ENCODE measurements around the gene CEP57. TPM values are rescaled to one million over a fixed set of nuclear protein-coding genes. Genes with fewer than 3 reads are reported as not detected.
A peak's percentile ranks its signal among the peaks of the same experiment; 100 is the strongest.

CEP57 gene
- total RNA-seq, 4 donors from 2014 or later = 22.4 to 61.7 (median 40.2) TPM

DNA sequence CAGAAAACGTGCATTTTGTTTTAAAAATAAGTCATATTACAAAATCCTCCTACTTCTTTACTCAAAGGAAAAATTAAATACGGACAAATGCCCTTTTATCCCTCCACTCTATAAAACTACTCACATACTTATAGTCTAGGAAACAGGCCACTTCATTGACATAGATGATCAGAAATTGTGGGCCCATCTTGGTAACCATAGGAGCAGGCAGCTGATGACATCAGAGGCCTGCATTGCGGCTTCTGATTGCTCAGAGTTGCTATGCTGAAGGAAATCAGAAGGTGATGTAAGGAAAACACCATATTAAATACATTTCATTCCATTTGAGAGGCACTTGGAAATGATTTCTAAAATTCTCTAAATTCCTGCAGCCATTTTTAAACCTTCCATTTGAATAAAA, 27.8 kb upstream of the CEP57 start:
- Histone ChIP-seq H3K27ac (no peak overlapping the region), H3K36me3 (no peaks in the 10 kb centered on the region), H3K4me1 (no peaks in the 10 kb centered on the region), H3K27me3 (no peaks in the 10 kb centered on the region), H3K4me3 (no peak overlapping the region), H3K9me3 (no peaks in the 10 kb centered on the region)
- TF ChIP-seq, protein P1, sequence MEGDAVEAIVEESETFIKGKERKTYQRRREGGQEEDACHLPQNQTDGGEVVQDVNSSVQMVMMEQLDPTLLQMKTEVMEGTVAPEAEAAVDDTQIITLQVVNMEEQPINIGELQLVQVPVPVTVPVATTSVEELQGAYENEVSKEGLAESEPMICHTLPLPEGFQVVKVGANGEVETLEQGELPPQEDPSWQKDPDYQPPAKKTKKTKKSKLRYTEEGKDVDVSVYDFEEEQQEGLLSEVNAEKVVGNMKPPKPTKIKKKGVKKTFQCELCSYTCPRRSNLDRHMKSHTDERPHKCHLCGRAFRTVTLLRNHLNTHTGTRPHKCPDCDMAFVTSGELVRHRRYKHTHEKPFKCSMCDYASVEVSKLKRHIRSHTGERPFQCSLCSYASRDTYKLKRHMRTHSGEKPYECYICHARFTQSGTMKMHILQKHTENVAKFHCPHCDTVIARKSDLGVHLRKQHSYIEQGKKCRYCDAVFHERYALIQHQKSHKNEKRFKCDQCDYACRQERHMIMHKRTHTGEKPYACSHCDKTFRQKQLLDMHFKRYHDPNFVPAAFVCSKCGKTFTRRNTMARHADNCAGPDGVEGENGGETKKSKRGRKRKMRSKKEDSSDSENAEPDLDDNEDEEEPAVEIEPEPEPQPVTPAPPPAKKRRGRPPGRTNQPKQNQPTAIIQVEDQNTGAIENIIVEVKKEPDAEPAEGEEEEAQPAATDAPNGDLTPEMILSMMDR (IDR thresholded peaks at IDR 0.05) = no peak
- no peak for TF ChIP-seq EP300 (IDR thresholded peaks at IDR 0.05; ENCODE audit: low read depth)
- no peak for DNase-seq
- in situ Hi-C loops (cut with MboI; ENCODE audit: low pct_ligation_motif_present in 1 of 4, low pct_unique_long_range_greater_than_20kb in 1 of 4, low sequenced_read_pairs in 3 of 4) (loop anchor here in 3 of 4 donors (5.0 to 10.0 kb wide), 3 partner anchors 600 to 688 kb away; no protein-coding TSS in a partner anchor), intact Hi-C loops (cut with DNase I; ENCODE audit: low total_unique reads) (loop anchor here (10.0 kb wide), 1 partner anchor 688 kb away; no protein-coding TSS in a partner anchor)
- WGBS, 2 donors (ENCODE audit: low coverage in 1 of 2) = 94 to 100% methylated on average over 3 of the region's 3 CpGs

- no peak overlapping the region for H3K27ac ChIP-seq
- TF ChIP-seq POLR2A (IDR thresholded peaks at IDR 0.05) = no peak
- TF ChIP-seq, protein P1 (IDR thresholded peaks at IDR 0.05) = peak; percentile 62 to 80 (median 67)
- in situ Hi-C loops (cut with MboI; ENCODE audit: low pct_ligation_motif_present in 1 of 4, low pct_unique_long_range_greater_than_20kb in 1 of 4, low sequenced_read_pairs in 3 of 4) = loop anchor here in 3 of 4 donors (5.0 to 10.0 kb wide), 3 partner anchors 602 to 690 kb away; no protein-coding TSS in a partner anchor
- no peak for DNase-seq
- H3K9me3 ChIP-seq = no peaks in the 10 kb centered on the region
- H3K4me3 ChIP-seq = no peak overlapping the region
- intact Hi-C loops (cut with DNase I; ENCODE audit: low total_unique reads) = loop anchor here (10.0 kb wide), 1 partner anchor 690 kb away; no protein-coding TSS in a partner anchor
- H3K4me1 ChIP-seq = no peaks in the 10 kb centered on the region
- H3K27me3 ChIP-seq = no peaks in the 10 kb centered on the region
- H3K36me3 ChIP-seq = no peaks in the 10 kb centered on the region
- WGBS, 2 donors (ENCODE audit: low coverage in 1 of 2) = 19 to 23% methylated on average over 4 of the region's 4 CpGs
Observed at GRCh38 chr11:95764267-95764898, 25.9 kb upstream of the CEP57 start.

GRCh38 chr11:95766701-95767100, 23.6 kb upstream of the CEP57 start:
- in situ Hi-C loops (cut with MboI; ENCODE audit: low pct_ligation_motif_present in 1 of 4, low pct_unique_long_range_greater_than_20kb in 1 of 4, low sequenced_read_pairs in 3 of 4) = loop anchor here in 3 of 4 donors (10.0 kb wide), 2 partner anchors 612 to 692 kb away; no protein-coding TSS in a partner anchor
- intact Hi-C loops (cut with DNase I; ENCODE audit: low total_unique reads) = loop anchor here (5.0 to 10.0 kb wide), 2 partner anchors 609 to 692 kb away; no protein-coding TSS in a partner anchor
- WGBS, 2 donors (ENCODE audit: low coverage in 1 of 2) = 87 to 98% methylated on average over 3 of the region's 3 CpGs
- no peak overlapping the region for H3K27ac ChIP-seq
- H3K9me3 ChIP-seq = no peaks in the 10 kb centered on the region
- H3K4me3 ChIP-seq = no peak overlapping the region
- H3K4me1 ChIP-seq = no peaks in the 10 kb centered on the region
- H3K27me3 ChIP-seq = no peaks in the 10 kb centered on the region
- no peak for TF ChIP-seq POLR2A (IDR thresholded peaks at IDR 0.05)
- TF ChIP-seq POLR2AphosphoS5 (IDR thresholded peaks at IDR 0.05) = no peak
- TF ChIP-seq, protein P1 (IDR thresholded peaks at IDR 0.05) = no peak
- TF ChIP-seq EP300 (IDR thresholded peaks at IDR 0.05; ENCODE audit: low read depth) = no peak
- no peak for DNase-seq
- peaks cover 0 to 7% (median 0%) of the 10 kb centered on the region in 4 donors for H3K36me3 ChIP-seq

GRCh38 chr11:95767498-95767897, 22.8 kb upstream of the CEP57 start:
- no peak overlapping the region for H3K27ac ChIP-seq
- peaks cover 0 to 14% (median 0%) of the 10 kb centered on the region in 4 donors for H3K36me3 ChIP-seq
- TF ChIP-seq, protein P1 (IDR thresholded peaks at IDR 0.05) = no peak
- TF ChIP-seq EP300 (IDR thresholded peaks at IDR 0.05; ENCODE audit: low read depth) (no peak), POLR2AphosphoS5 (IDR thresholded peaks at IDR 0.05) (no peak), POLR2A (IDR thresholded peaks at IDR 0.05) (no peak)
- H3K4me1 ChIP-seq = no peaks in the 10 kb centered on the region
- no peaks in the 10 kb centered on the region for H3K27me3 ChIP-seq
- no peak for DNase-seq
- no peak overlapping the region for H3K4me3 ChIP-seq
- in situ Hi-C loops (cut with MboI; ENCODE audit: low pct_ligation_motif_present in 1 of 4, low pct_unique_long_range_greater_than_20kb in 1 of 4, low sequenced_read_pairs in 3 of 4) (loop anchor here in 3 of 4 donors (10.0 kb wide), 2 partner anchors 613 to 693 kb away; no protein-coding TSS in a partner anchor), intact Hi-C loops (cut with DNase I; ENCODE audit: low total_unique reads) (loop anchor here (5.0 to 10.0 kb wide), 2 partner anchors 610 to 693 kb away; no protein-coding TSS in a partner anchor)
- 87 to 93% methylated on average over 1 of the region's 1 CpG for WGBS, 2 donors (ENCODE audit: low coverage in 1 of 2)
- H3K9me3 ChIP-seq = no peaks in the 10 kb centered on the region
